GM12864 (cell line): ENCODE measurements around the gene DENND6A.
"Not testable (repeated sequence)": the region's sequence is repeated elsewhere in the genome, so short reads cannot be mapped to it uniquely, and the experiment has no call there.

Source experiments
- DNase-seq: peaks from one replicate; pipeline ENCODE4 v3.0.0-alpha.2; 2011; ENCODE audit warnings: low read depth
- H3K4me3 ChIP-seq: 2 replicates; pipeline ENCODE4 v1.5.1; 2011; ENCODE audit warnings: mild to moderate bottlenecking, low read depth, low read length, control low read depth
- CTCF ChIP-seq: IDR thresholded peaks from 2 replicates; pipeline ENCODE4 v1.5.1; 2011; ENCODE audit warnings: low read depth, mild to moderate bottlenecking, moderate library complexity, low read length, control low read depth, inconsistent platforms; ENCODE audit errors: missing control alignments

Gene DENND6A

GRCh38 chr3:57715686-57716085 lies 22.8 kb upstream of the DENND6A start:
- DNase-seq = no peak
- TF ChIP-seq CTCF = no peak
- H3K4me3 ChIP-seq = no peak overlapping the region

- H3K4me3 ChIP-seq = no peak overlapping the region
- no peak for TF ChIP-seq CTCF
- DNase-seq = no peak
Measured at GRCh38 chr3:57709559-57709958, 16.7 kb upstream of the DENND6A start.

- no peak for DNase-seq
- H3K4me3 ChIP-seq = no peak overlapping the region
- TF ChIP-seq CTCF = no peak
Measured at GRCh38 chr3:57709031-57709430, 16.2 kb upstream of the DENND6A start.

- TF ChIP-seq CTCF = no peak
- H3K4me3 ChIP-seq = no peak overlapping the region
- no peak for DNase-seq
Measured at GRCh38 chr3:57706462-57706861, 13.6 kb upstream of the DENND6A start.

- not testable (repeated sequence) for DNase-seq, H3K4me3 ChIP-seq
Measured at GRCh38 chr3:57705351-57705750, 12.5 kb upstream of the DENND6A start.

GRCh38 chr3:57701781-57702180 lies 8.9 kb upstream of the DENND6A start:
- no peak for DNase-seq
- TF ChIP-seq CTCF = no peak
- H3K4me3 ChIP-seq = no peak overlapping the region

GRCh38 chr3:57700737-57701136 lies 7.9 kb upstream of the DENND6A start:
- no peak overlapping the region for H3K4me3 ChIP-seq
- DNase-seq = no peak
- no peak for TF ChIP-seq CTCF

GRCh38 chr3:57699591-57699990 lies 6.7 kb upstream of the DENND6A start:
- no peak for TF ChIP-seq CTCF
- no peak overlapping the region for H3K4me3 ChIP-seq
- no peak for DNase-seq
